Fibroblast of mammary gland (primary cell): ENCODE measurements around the gene DYNLRB1.

Experiments
- DNase-seq: peaks from one replicate; pipeline ENCODE4 v3.0.0-alpha.2; 2010; ENCODE audit warnings: low read depth
- H3K4me3 ChIP-seq: 2 replicates; pipeline ENCODE4 v1.5.1; 2011; ENCODE audit warnings: low read depth, mild to moderate bottlenecking, low read length, moderate library complexity; ENCODE audit not compliant: control insufficient read depth
- CTCF ChIP-seq: conservative IDR thresholded peaks from 2 replicates; pipeline ENCODE4 v1.5.1; 2011; ENCODE audit warnings: low read depth, low read length, inconsistent platforms; ENCODE audit not compliant: control insufficient read depth, insufficient read depth

Gene DYNLRB1

GRCh38 chr20:34566978-34567891 lies 51.0 kb downstream of the DYNLRB1 start:
- TF ChIP-seq CTCF: no peak
- no peak overlapping the region for H3K4me3 ChIP-seq
- no peak for DNase-seq

- DNase-seq: no peak
- no peak for TF ChIP-seq CTCF
- H3K4me3 ChIP-seq: no peak overlapping the region
Measured at GRCh38 chr20:34567892-34568865, 52.0 kb downstream of the DYNLRB1 start.

- TF ChIP-seq CTCF: no peak
- H3K4me3 ChIP-seq: no peak overlapping the region
- no peak for DNase-seq
Measured at GRCh38 chr20:34569598-34569997, 53.4 kb downstream of the DYNLRB1 start.

- DNase-seq: peak; percentile 64
- no peak for TF ChIP-seq CTCF
- H3K4me3 ChIP-seq: no peak overlapping the region
Measured at GRCh38 chr20:34570859-34571306, 54.7 kb downstream of the DYNLRB1 start.

- no peak for TF ChIP-seq CTCF
- DNase-seq: no peak
- H3K4me3 ChIP-seq: no peak overlapping the region
Measured at GRCh38 chr20:34571753-34572152, 55.5 kb downstream of the DYNLRB1 start.

GRCh38 chr20:34573541-34574300 lies 57.5 kb downstream of the DYNLRB1 start:
- no peak for TF ChIP-seq CTCF
- H3K4me3 ChIP-seq: no peak overlapping the region
- no peak for DNase-seq
